ENCODE data around the gene CYP4Z1.
"Not testable (repeated sequence)": the region's sequence is repeated elsewhere in the genome, so short reads cannot be mapped to it uniquely, and the experiment has no call there.

The CYP4Z1 gene

DNA sequence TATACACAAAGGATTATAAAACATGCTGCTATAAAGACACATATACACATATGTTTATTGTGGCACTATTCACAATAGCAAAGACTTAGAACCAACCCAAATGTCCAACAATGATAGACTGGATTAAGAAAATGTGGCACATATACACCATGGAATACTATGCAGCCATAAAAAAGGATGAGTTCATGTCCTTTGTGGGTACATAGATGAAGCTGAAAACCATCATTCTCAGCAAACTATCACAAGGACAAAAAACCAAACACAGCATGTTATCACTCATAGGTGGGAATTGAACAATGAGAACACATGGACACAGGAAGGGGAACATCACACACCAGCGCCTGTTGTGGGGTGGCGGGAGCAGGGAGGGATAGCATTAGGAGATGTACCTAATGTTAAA, 60.0 kb downstream of the CYP4Z1 start:
- not testable (repeated sequence) for DNase-seq (ENCODE audit: low spot score); FAIRE-seq

DNA sequence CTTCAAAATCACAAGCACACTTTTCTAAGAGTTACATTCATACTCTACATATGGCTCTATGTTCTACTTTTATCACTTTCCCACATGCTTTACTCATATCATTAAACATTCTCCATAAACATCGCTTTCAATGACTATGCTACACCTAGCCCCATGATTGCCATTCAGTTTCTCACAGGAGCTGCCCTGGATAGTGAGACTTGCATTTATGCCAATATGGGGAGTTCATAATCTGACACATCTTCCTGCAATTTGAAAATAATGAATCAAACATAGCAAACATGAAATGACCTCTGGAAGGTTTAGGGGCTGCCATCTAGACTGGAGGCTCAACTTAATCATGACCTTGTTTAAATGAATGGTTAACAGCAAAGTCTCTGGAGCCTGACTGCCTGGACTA, 61.2 kb downstream of the CYP4Z1 start:
- FAIRE-seq: no peak

DNA sequence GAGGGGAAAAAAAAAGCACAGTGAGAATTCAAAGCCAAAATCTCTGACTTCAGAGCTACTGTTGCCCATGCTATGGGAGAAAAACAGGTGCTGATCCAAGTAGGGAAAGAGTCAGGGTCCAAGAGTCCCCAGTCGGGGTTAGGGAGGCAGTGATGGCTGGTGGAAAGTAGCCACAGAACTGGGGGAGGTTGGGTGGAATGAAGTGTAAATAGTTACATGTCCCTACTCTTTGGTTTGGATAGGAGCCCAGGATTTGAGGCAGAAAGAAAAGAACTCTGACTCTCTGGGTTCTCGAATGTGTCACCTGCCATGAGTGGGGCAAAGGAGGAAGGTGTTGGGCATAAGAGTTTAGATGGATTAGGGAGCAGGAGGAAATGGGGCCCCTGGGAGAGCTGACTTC, 61.8 kb downstream of the CYP4Z1 start:
- not testable (repeated sequence) for FAIRE-seq

More for the DNA sequence above, 61.2 kb downstream of the CYP4Z1 start:
- no peak for DNase-seq (ENCODE audit: low spot score)

DNA sequence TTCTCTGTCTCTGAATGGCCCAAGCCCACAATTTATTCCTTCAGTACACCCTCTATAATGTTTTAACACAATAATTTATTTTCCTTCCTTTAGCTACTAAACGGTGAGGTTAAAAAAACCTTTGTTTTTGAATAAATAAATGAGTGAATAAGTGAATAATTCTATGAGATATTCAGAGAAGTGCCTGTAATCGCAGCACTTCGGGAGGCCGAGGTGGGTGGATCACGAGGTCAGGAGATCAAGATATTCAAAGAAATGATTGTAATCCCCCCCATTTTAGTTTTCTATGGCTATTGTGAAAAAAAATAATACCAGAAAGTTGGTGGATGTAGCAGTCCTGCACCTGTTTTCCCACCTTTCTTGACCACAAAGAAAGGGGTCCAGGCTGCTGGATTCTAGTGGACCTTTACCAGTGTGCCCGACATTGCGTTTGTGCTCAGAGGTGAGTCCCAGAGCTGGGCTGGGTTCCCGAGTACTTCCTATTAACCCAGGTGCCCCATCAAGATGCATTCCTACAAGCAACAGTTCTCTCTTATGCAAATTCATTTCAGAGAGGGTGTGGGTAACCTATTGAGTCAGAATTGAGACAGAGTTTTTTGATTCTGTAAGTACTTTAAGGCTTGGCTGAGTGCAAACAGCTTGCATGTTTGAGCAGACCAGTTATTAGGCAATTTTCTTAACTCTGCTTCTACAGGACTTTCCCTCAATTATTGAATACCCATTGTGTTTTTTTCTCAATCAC, 62.6 kb downstream of the CYP4Z1 start:
- not testable (repeated sequence) for FAIRE-seq; DNase-seq (ENCODE audit: low spot score)

More for the DNA sequence above, 61.8 kb downstream of the CYP4Z1 start:
- DNase-seq (ENCODE audit: low spot score): not testable (repeated sequence)

DNA sequence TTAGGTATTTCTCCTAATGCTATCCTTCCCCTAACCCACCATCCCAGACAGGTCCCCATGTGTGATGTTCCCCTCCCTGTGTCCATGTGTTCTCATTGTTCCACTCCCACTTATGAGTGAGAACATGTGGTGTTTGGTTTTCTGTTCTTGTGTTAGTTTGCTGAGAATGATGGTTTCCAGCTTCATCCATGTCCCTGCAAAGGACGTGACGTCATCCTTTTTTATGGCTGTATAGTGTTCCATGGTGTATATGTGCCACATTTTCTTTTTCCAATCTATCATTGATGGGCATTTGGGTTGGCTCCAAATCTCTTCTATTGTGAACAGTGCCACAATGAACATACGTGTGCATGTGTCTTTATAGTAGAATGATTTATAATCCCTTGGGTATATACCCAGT, 65.6 kb downstream of the CYP4Z1 start:
- DNase-seq (ENCODE audit: low spot score); FAIRE-seq: not testable (repeated sequence)

DNA sequence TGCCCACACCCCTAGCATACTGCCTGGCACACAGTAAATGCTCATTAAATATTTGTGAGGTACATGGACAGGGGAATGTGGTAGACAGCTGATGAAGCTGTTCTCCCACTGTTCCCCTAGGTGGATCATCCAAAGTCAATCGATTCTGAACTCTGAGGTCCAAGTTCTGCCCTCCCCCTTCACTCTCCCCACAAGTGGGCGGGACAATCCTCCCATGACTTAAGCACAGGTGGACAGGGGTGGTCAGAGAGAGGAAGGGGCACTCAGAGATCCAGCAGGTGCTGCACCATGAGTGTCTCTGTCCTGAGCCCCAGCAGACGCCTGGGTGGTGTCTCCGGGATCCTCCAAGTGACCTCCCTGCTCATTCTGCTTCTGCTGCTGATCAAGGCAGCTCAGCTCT, 70.2 kb downstream of the CYP4Z1 start, which contains the start of gene CYP4A22:
TSS of gene CYP4A22 (plus strand) at position 244 of the 400 bp plus-strand sequence. CDS start at position 289, 45 bp downstream.
- DNase-seq (ENCODE audit: low spot score) (no peak), FAIRE-seq (no peak)

DNA sequence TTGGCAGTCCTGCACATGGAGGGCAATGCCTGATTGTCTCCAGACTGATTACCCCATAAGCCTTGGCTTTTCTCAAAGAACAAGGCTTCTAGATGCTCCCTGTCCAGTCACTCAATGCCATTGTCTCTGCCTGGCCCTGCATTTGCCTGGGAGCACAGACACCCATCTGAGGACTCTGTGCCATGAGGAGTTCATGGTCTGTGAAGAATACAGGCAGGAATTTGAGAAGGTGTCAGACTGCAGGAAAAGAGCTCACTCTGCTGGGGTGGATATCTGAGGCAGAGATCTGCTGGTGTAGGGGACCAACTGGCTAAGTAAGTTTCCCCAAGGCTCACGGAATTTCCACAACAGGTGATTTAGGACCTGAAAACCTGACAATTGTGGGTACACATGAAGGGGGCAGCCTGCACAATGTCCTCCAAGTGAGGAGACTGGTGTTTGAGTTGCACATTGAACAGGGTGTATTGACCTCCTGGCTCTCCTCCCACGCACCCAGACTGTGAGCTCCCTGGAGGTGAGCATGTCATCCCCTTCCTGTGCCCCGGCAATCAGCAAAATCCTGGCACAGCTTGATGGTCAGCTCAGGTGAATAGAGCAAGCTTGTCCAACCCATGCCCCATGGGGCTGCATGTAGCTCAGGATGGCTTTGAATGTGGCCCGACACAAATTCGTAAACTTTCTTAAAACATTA, 71.0 kb downstream of the CYP4Z1 start:
- no peak for FAIRE-seq
- no peak for DNase-seq (ENCODE audit: low spot score)

DNA sequence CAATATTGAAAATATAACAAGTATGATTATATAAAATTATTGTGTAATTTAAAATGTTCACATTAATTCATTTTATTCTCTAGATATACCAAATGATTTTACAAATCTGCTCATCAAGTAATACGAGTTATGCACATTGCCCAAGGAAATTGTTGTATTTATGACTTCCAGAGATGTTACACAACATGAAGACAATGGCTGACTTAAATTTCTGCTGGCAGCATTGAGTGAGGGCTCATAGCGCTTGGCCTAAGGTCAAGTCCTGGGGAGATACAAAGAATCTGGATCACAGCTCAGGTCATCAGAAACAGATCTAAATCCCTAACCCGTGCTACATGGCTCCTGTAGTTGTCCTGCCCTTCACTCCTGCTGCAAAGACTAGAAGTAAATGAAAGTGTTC, 73.3 kb downstream of the CYP4Z1 start:
- FAIRE-seq; DNase-seq (ENCODE audit: low spot score): not testable (repeated sequence)

DNA sequence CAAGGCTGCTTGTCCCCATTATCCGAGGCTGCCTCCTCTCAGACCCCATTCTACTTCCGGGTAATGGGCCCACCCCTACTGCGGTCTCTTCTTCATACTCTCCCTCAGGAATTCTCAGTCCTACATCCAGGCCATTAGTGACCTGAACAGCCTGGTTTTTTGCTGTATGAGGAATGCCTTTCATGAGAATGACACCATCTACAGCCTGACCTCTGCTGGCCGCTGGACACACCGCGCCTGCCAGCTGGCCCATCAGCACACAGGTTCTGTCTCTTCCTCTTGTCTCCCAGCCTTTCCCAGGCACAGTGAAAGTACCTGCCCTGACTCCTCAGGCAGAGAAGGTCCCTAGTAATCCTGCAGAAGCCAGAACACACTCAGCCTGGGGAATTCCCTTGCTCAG, 76.6 kb downstream of the CYP4Z1 start:
- not testable (repeated sequence) for FAIRE-seq; DNase-seq (ENCODE audit: low spot score)

DNA sequence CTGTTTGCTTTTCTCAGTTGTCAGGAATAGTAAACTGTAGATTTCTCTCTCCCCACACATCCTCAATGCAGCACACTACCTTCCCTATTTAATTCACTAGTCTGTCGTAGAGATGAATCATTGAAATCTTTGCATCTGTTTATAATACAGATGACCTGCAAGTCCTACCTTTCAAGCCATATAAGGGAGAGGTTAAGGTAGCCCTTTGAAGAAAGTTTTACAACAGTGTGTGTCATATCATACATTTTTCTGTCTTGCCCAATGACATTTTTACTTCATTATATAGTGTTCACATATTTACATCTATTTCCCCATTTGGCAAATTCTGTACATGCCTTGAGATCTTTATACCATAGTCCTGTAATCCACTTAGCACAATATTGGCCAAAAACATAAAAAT, 79.5 kb downstream of the CYP4Z1 start:
- DNase-seq (ENCODE audit: low spot score); FAIRE-seq: not testable (repeated sequence)

DNA sequence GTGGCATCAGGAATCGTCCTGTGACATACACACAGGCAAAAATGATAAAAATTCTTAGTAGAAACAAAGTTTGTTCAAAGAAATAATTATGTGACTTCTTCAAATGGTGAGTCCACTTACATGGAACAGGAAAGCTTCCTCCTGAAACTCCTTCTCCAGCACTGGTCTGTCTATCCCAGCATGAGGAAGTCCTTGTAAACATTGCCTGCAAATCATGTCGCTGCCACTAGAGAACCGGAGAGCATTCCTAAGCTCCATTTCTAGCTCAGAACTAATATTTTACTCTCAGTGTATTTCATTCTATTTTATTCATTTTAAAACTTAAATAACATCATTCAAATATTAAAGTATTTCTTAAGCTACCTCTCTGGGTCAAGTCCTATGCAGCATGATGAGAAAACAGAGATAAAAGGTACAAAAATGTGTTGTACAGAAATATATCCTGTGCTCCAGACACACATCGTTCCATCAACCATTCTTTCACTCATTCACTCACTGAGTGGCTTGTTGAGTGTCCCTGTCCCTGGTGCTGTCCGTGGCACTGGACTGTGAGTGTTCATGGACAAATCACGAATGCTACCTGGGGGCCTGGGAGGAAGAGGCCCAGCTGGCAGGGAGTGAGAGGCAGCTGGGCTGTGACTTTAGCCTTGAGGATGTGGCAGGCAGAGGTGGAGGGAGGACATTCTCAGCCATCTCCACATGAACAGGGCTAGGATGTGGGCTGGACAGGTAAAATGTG, 80.2 kb downstream of the CYP4Z1 start:
- FAIRE-seq: no peak
- no peak for DNase-seq (ENCODE audit: low spot score)

DNA sequence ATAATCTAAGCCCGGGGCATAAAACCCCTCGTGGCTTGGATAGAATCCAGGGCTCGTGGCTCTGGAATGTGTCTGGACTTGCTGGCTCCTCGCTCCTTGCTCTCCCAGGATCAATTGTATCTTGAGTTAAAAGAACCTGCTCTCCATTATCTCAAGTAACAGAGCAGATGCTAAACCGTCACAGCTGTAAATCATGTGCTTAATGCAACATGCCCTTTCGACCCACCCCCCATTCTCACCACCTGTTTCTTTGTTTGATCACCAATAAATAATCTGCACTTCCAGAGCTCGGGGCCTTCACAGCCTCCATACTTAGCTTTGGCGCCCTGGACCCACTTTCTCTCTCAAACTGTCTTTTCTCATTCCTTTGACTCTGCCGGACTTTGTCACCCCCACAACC, 82.1 kb downstream of the CYP4Z1 start:
- not testable (repeated sequence) for FAIRE-seq; DNase-seq (ENCODE audit: low spot score)

DNA sequence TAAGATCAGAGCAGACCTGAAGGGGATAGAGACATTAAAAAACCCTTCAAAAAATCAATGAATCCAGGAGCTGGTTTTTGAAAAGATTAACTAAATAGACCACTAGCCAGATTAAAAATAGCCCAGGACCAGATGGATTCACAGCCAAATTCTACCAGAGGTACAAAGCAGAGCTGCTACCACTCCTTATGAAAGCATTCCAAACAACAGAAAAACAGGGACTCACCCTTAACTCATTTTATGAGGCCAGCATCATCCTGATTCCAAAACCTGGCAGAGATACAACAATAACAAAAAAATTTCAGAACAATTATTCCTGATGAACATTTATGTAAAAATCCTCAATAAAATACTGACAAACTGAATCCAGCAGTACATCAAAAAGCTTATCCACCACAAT, 89.4 kb downstream of the CYP4Z1 start:
- FAIRE-seq: not testable (repeated sequence)

DNA sequence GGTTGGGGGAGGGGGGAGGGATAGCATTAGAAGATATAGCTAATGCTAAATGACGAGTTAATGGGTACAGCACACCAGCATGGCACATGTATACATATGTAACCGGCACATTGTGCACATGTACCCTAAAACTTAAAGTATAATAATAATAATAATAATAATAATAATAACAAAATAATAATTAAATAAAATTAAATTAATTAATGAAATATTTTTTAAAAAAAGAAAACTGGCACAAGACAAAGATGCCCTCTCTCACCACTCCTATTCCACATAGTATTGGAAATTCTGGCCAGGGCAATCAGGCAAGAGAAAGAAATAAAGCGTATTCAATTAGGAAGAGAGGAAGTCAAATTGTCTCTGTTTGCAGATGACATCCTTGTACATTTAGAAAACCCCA, 90.9 kb downstream of the CYP4Z1 start:
- not testable (repeated sequence) for FAIRE-seq; DNase-seq (ENCODE audit: low spot score)

More for the DNA sequence above, 89.4 kb downstream of the CYP4Z1 start:
- DNase-seq (ENCODE audit: low spot score): not testable (repeated sequence)

DNA sequence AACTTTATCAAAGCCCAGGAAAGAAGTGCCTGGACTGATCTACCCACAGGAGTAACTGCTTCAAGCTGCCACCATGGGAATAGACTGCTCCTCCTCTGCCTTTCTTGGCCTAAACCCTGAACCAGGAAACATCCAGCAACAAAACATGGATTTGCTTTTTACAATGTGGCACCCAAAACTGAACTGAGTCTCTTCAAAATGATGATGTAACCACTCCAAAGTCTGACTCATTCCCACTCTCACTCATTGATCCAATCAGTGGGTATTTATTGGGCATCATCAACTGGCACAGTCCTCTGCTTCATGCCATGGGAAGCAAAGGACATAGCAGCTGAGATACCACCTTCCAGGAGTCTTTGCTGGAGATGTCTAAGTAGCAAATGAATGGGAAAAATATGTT, 93.7 kb downstream of the CYP4Z1 start:
- no peak for DNase-seq (ENCODE audit: low spot score)
- no peak for FAIRE-seq

DNA sequence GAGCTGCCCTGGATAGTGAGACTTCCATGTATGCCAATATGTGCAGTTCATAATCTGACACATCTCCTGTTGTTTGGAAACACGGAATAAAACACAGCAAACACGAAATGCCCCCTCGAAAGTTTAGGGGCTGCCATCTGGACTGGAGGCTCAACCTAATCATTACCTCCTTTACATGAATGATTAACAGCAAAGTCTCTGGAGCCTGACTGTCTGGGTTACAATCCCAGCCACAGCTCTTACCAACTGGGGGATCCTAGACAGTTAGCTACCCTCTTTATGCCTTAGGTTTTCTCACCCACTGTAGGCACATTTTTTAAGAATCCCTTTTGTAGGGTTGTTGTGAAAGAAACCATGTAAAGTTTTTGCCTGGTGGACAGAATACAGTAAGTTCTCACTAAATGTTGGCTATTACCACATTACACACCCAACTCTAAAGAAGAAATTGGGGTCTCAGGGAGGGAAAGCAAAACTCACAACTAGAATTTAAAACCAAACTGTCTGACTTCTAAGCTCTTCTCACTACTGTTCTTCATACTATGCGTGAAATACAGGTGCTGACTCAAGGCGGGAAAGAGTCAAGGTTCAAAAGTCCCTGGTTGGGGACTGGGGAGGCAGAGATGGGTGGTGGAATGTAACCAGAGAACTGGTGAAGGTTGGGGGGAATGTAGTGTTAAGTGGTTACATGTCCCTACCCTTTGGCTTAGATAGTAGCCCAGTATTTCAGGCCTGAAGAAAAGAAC, 94.4 kb downstream of the CYP4Z1 start:
- DNase-seq (ENCODE audit: low spot score) (no peak), FAIRE-seq (no peak)

DNA sequence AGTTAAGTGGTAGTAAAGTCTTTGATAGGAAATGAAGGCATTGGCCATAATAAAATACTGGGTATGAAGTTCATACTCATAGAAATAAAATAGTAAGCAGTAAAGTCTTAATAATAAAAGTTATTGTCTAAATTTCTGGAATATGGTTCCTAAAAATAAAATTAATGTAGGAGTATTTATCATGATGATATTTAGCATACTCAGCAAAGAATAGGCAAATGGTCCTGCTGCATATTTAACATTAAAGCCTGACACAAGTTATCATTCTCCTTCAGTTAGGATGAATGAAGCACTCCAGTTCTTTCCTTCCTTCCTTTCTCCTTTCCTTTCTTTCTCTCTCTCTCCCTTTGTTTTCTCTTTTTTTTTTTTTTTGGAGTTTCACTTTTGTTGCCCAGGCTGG, 97.5 kb downstream of the CYP4Z1 start:
- no peak for DNase-seq (ENCODE audit: low spot score)
- no peak for FAIRE-seq
